Measurements from ENCODE around the gene SAA4. TPM values are rescaled to one million over a fixed set of nuclear protein-coding genes. Genes with fewer than 3 reads are reported as not detected.

Gene SAA4
- total and polyA plus RNA-seq, 2 of the 8 experiments (the other 6 are each of a cell fraction or from before 2014, with no cell fraction given) = not detected

GRCh38 chr11:18239655-18240054, 3.1 kb upstream of the SAA4 start:
- Histone ChIP-seq H3K14ac (ENCODE audit: insufficient read length) (no peak overlapping the region), H2AK5ac (ENCODE audit: low read depth, low read length) (no peak overlapping the region), H2BK120ac (replicated peaks; ENCODE audit: low read depth, low read length) (no peak overlapping the region), H3K56ac (replicated peaks; ENCODE audit: insufficient read length, low read depth, low read length) (no peak overlapping the region), H4K20me1 (replicated peaks in 1 of 2; ENCODE audit: control insufficient read depth in 1 of 2, insufficient read depth in 2 of 2, low read length in 2 of 2) (no peaks in the 10 kb centered on the region), H3K4me2 (ENCODE audit: insufficient read depth in 1 of 2, low read depth in 2 of 2, low read length in 2 of 2) (no peak overlapping the region), H3K9ac (replicated peaks in 1 of 4; ENCODE audit: extremely low read depth in 1 of 4, low read depth in 3 of 4, low read length in 3 of 4) (no peak overlapping the region), H3K9me3 (ENCODE audit: insufficient read depth in 2 of 2, low read depth in 1 of 2, low read length in 1 of 2) (0 out of 4 replicates have a peak, but pooled peaks cover 0 to 2% of the 10 kb centered on the region in 2 experiments), H3K79me2 (ENCODE audit: control insufficient read depth in 1 of 2, insufficient read depth in 2 of 2, low read length in 2 of 2) (no peaks in the 10 kb centered on the region), H3K27me3 (replicated peaks in 1 of 4; ENCODE audit: control insufficient read depth in 3 of 4, extremely low read depth in 1 of 4, insufficient read depth in 3 of 4, low read length in 3 of 4) (no peaks in the 10 kb centered on the region; a peak in 1 of 7 replicates), H2BK20ac (ENCODE audit: low read length) (no peak overlapping the region), H2BK5ac (ENCODE audit: low read depth, low read length) (no peak overlapping the region), H3K79me1 (ENCODE audit: low read depth, low read length) (no peaks in the 10 kb centered on the region), H4K91ac (replicated peaks; ENCODE audit: insufficient read length, low read length) (no peak overlapping the region), H3K4me3 (ENCODE audit: extremely low read depth in 1 of 4, insufficient read depth in 2 of 4, low read depth in 3 of 4, low read length in 4 of 4) (no peak overlapping the region), H3K23me2 (ENCODE audit: low read depth, low read length) (no peaks in the 10 kb centered on the region), H2AFZ (ENCODE audit: low read length) (no peak overlapping the region), H3K27ac (ENCODE audit: low read depth, low read length) (no peak overlapping the region), H4K8ac (ENCODE audit: extremely low read depth, insufficient read depth, low read length) (no peak overlapping the region), H3K4me1 (replicated peaks in 1 of 4; ENCODE audit: control insufficient read depth in 3 of 4, insufficient read depth in 4 of 4, low read length in 3 of 4) (no peaks in the 10 kb centered on the region), H2BK12ac (ENCODE audit: low read depth, low read length) (no peak overlapping the region), H3K4ac (replicated peaks; ENCODE audit: insufficient read length, low read depth, low read length) (no peak overlapping the region), H2BK15ac (ENCODE audit: low read length) (no peak overlapping the region), H4K5ac (ENCODE audit: insufficient read length, low read depth, low read length) (no peak overlapping the region), H3K23ac (ENCODE audit: insufficient read length) (no peak overlapping the region), H3K36me3 (ENCODE audit: control insufficient read depth in 2 of 4, insufficient read depth in 4 of 4, low read length in 3 of 4) (no peaks in the 10 kb centered on the region), H3K18ac (ENCODE audit: extremely low read depth, low read length) (no peak overlapping the region)
- POLR2A ChIA-PET (ENCODE audit: partially characterized antibody) = no interaction called here
- FAIRE-seq (no peak), DNase-seq (ENCODE audit: low read depth in 1 of 2, low spot score in 2 of 2) (no peak)
- CTCF ChIA-PET (ENCODE audit: partially characterized antibody) = no interaction called here
- 90% methylated on average over 1 of the region's 1 CpG; no CpG with 5 or more reads in 1 of the 2 experiments for WGBS, 2 experiments (ENCODE audit: extremely low coverage in 1 of 2, insufficient coverage in 1 of 2, insufficient read length in 1 of 2, insufficient replicate concordance in 2 of 2, low coverage in 1 of 2, low lambda C conversion rate in 2 of 2, missing lambda C conversion rate in 1 of 2)
- TF ChIP-seq BACH1 (IDR thresholded peaks at IDR 0.05; ENCODE audit: low read length) = no peak
- no peak for TF ChIP-seq SIX5 (IDR thresholded peaks at IDR 0.05; ENCODE audit: low read depth, low read length)
- TF ChIP-seq PHF8 (conservative IDR thresholded peaks at IDR 0.05; ENCODE audit: low read depth, low read length) = no peak
- TF ChIP-seq RFX5 (IDR thresholded peaks at IDR 0.05; ENCODE audit: borderline replicate concordance, low read depth, low read length) = no peak
- no peak for TF ChIP-seq FOSL1 (IDR thresholded peaks at IDR 0.05; ENCODE audit: insufficient read depth, low read depth, low read length)
- TF ChIP-seq BCL11A (IDR thresholded peaks at IDR 0.05; ENCODE audit: low read depth in 2 of 2, low read length in 2 of 2) = no peak
- TF ChIP-seq RAD21 (IDR thresholded peaks at IDR 0.05 in 1 of 2, conservative IDR thresholded peaks at IDR 0.05 in 1 of 2; ENCODE audit: low read depth in 2 of 2, low read length in 2 of 2) = no peak
- no peak for TF ChIP-seq CTCF (IDR thresholded peaks at IDR 0.05; ENCODE audit: control extremely low read depth in 1 of 3, insufficient read depth in 1 of 3, low read depth in 1 of 3, low read length in 3 of 3)
- no peak for TF ChIP-seq MAFK (IDR thresholded peaks at IDR 0.05; ENCODE audit: low read depth, low read length)
- TF ChIP-seq SIRT6 (IDR thresholded peaks at IDR 0.05; ENCODE audit: low read length) = no peak
- TF ChIP-seq KDM4A (IDR thresholded peaks at IDR 0.05; ENCODE audit: low read depth, low read length, severe bottlenecking) = no peak
- TF ChIP-seq POLR2AphosphoS5 (IDR thresholded peaks at IDR 0.05; ENCODE audit: low read depth, low read length) = no peak
